CD1c-positive myeloid dendritic cell (primary cell): ENCODE results near the gene FOXG1.

Experiments
- DNase-seq: peaks from one replicate; pipeline ENCODE4 v3.0.0-alpha.2; 2016; ENCODE audit errors: extremely low spot score

Gene FOXG1

GRCh38 chr14:28776482-28777266 is 10.1 kb downstream of the FOXG1 start:
- DNase-seq = no peak

GRCh38 chr14:28777471-28778137 is 11.0 kb downstream of the FOXG1 start:
- no peak for DNase-seq

- DNase-seq = no peak
Observed at GRCh38 chr14:28778138-28779117, 11.8 kb downstream of the FOXG1 start.

DNA sequence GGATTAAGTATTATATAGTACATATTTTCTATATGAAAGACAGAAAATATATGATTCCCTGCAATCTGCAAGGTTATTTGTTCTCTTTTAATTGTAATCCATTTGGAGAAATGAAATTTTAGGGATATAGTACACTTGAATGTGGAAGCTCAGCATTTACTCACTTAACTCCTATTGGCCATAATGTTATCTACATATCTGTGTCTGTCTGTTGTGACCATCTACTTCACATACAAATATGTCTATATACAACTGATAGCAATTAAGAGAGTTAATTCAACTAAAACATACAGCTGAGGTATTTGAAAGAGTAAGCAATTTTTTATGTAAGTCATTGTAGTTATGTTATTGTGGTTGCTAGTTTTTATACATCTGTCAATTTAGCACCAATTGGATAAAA is 12.9 kb downstream of the FOXG1 start:
- DNase-seq = no peak

- no peak for DNase-seq
Observed at GRCh38 chr14:28780843-28781820, 14.5 kb downstream of the FOXG1 start.

GRCh38 chr14:28782301-28782700 is 15.7 kb downstream of the FOXG1 start:
- no peak for DNase-seq

- no peak for DNase-seq
Observed at GRCh38 chr14:28783664-28784063, 17.1 kb downstream of the FOXG1 start.

GRCh38 chr14:28784096-28785048 is 17.8 kb downstream of the FOXG1 start:
- no peak for DNase-seq

- no peak for DNase-seq
Observed at GRCh38 chr14:28785096-28785952, 18.7 kb downstream of the FOXG1 start.

- no peak for DNase-seq
Observed at GRCh38 chr14:28807518-28807917, 40.9 kb downstream of the FOXG1 start.

DNA sequence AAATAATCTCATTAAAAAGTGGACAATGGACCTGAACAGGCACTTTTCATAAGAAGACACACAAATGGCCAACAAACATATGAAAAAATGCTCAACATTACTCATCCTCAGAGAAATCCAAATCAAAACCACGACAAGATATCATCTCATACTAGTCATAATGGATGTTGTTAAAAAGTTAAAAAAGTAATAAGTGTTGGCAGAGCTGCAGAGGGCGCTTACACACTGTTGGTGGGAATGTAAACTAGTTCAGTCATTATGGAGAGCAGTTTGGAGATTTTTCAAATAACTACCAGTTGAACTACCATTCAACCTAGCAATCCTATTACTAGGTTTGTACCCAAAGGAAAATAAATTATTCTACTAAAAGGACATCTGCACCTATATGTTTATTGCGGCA is 47.2 kb downstream of the FOXG1 start:
- DNase-seq = no peak
